ENCODE measurements around the gene GJC1. TPM values are rescaled to one million over a fixed set of nuclear protein-coding genes. Genes with fewer than 3 reads are reported as not detected.

Gene GJC1
- total RNA-seq = 54.5 to 57.1 TPM (median 54.8 TPM) in 3 replicates

DNA sequence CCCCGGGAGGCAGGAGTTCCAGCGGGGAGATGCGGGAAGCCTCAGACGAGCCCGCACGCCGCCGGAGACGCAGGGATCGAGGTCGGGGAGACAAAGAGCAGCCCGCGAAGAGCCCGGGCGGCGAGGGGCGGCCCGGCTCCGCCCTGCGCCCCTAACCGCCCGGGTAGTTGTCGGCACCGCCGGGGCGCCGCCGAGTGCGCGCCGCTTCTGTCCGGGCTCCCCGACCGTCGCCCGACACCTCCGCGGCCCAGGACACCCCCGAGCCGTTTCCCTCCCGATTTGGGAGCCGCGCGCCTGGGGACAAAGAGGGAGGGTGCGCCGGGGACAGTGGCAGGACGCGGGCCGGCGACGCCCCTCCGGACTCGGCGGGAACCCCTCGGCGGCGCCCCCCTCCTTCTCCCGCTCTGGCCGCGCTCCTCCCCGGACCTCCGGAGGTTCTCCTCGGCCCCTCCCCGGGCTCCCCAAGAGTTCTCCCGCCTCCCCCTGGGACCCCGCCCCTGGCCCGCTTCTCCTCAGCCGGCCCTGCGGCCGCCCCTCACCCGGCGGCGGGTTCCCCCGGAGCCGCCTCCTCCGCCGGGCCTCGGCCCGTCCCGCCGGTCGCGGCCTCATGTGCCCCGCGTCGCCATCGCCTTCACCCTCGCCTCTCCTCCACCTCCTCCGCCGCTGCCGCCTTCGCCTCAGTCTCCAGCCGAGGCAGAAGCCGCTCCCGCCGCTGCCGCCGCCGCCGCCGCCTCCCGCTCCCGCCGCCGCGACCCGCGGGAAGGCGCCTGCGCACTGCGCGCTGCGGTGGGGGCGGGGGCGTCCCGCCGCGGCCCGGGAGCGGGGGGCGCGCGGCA lies at the start of gene GJC1:
Gene GJC1 (minus strand): TSS at position 765 of the 836 bp plus-strand sequence. CDS start 24,470 bp downstream, outside the sequence.
- DNase-seq (ENCODE audit: low spot score in 2 of 2, unreplicated experiment in 2 of 2) = peak; percentile 41 to 71
- TF ChIP-seq, protein P1, sequence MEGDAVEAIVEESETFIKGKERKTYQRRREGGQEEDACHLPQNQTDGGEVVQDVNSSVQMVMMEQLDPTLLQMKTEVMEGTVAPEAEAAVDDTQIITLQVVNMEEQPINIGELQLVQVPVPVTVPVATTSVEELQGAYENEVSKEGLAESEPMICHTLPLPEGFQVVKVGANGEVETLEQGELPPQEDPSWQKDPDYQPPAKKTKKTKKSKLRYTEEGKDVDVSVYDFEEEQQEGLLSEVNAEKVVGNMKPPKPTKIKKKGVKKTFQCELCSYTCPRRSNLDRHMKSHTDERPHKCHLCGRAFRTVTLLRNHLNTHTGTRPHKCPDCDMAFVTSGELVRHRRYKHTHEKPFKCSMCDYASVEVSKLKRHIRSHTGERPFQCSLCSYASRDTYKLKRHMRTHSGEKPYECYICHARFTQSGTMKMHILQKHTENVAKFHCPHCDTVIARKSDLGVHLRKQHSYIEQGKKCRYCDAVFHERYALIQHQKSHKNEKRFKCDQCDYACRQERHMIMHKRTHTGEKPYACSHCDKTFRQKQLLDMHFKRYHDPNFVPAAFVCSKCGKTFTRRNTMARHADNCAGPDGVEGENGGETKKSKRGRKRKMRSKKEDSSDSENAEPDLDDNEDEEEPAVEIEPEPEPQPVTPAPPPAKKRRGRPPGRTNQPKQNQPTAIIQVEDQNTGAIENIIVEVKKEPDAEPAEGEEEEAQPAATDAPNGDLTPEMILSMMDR (IDR thresholded peaks at IDR 0.05; ENCODE audit: unreplicated experiment) = no peak
- Mint-ChIP-seq H3K4me1 (peaks cover 33% of the 10 kb centered on the region), H3K36me3 (no peaks in the 10 kb centered on the region), H3K27me3 (ENCODE audit: low read depth) (no peaks in the 10 kb centered on the region), H3K4me3 (peak within 1 kb of the TSS; percentile 86), H3K9me3 (no peaks in the 10 kb centered on the region), H3K27ac (peak within 1 kb of the TSS; percentile 87)

DNA sequence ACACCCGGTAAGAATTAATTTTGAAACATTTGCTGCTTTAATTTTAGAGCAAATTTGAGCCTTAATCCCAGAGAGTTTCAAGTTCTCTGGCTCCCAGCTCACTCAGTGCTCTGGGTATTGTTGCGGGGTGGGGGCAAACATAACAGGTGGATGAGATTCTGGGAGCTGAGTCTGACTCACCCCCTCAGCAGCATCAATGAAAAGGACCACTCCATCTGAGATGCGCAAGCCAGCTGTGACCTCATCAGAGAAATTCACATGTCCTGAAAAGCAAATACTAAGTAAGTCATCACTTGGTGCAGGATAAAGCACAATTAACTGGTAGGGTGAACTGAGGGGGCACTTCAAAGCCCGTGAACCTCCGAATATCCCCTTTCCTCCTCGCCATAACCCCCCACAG lies 49.3 kb upstream of the GJC1 start:
- TF ChIP-seq, protein P1 (IDR thresholded peaks at IDR 0.05; ENCODE audit: unreplicated experiment) = no peak
- Mint-ChIP-seq H3K27me3 (ENCODE audit: low read depth) (no peaks in the 10 kb centered on the region), H3K36me3 (peaks cover 37% of the 10 kb centered on the region), H3K27ac (no peak overlapping the region), H3K4me1 (no peaks in the 10 kb centered on the region), H3K4me3 (no peak overlapping the region), H3K9me3 (no peaks in the 10 kb centered on the region)
- DNase-seq (ENCODE audit: low spot score in 2 of 2, unreplicated experiment in 2 of 2) = no peak

DNA sequence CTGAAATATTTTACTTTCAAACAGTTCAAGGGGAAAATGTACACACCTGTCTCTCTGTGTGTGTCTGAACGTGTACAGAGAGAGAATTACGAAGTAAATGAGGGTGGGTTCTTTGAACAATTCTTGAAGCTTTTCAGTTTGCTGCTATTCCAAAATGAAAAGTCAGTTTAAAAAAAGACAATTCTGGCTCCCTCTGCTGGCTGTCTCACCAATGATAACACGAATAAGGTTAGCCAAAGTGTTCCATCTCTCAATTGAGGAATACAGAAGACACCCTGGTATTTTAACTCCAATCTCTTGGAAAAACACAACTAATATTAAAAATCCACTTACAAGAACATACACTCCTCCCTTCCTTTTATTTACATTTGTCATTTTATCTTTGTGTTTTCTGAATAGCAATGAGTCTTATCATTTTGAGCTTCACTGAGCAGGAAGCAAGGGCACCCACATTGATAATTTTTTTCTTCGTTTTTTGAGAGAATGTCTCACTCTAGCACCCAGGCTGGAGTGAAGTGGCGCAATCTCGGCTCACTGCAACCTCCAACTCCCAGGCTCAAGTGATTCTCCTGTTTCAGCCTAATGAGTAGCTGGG lies 48.6 kb upstream of the GJC1 start:
- no peak overlapping the region for H3K4me3 Mint-ChIP-seq
- peaks cover 40% of the 10 kb centered on the region for H3K36me3 Mint-ChIP-seq
- no peak overlapping the region for H3K27ac Mint-ChIP-seq
- no peaks in the 10 kb centered on the region for H3K4me1 Mint-ChIP-seq
- DNase-seq (ENCODE audit: low spot score in 2 of 2, unreplicated experiment in 2 of 2) = no peak
- H3K9me3 Mint-ChIP-seq = no peaks in the 10 kb centered on the region
- H3K27me3 Mint-ChIP-seq (ENCODE audit: low read depth) = no peaks in the 10 kb centered on the region
- TF ChIP-seq, protein P1 (IDR thresholded peaks at IDR 0.05; ENCODE audit: unreplicated experiment) = peak; percentile 53

DNA sequence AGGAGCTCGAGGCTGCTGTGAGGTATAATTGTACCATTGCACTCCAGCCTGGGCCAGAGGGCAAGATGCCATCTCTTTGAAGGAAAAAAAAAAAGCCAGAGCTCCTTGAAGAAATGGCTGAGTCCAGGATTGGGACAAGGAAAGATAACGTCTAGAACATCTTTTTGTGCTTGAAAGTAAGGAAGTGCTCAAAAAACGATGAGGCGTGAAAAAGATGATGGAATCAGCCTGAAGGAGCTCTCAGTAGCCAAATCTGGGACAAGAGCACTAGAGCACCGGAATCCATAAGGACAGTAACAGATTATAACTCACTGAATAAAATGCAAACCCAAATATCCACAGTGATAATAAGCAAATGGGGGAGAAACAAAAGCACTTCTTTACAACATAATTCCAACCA lies 47.0 kb upstream of the GJC1 start:
- peaks cover 35% of the 10 kb centered on the region for H3K36me3 Mint-ChIP-seq
- H3K4me3 Mint-ChIP-seq = no peak overlapping the region
- H3K9me3 Mint-ChIP-seq = no peaks in the 10 kb centered on the region

DNA sequence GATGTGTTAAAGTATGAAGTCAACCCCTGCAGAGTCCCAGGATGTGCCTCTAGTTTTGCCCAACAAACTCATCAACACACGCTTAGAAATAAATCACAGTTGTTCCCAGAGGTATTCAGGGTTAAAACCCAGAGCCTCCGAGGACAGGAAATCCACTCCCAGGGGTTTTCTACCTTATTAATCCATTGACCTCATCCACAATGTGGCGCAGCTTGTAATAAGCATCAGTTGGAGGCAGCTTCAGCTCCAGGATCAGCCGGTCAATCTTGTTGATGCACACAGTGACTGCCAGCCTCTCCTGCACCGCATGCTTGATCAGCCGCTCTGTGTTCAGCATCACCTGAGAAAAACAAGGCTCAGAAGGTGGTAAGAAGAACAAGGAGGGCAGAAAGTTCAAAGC lies 45.7 kb upstream of the GJC1 start:
- H3K4me3 Mint-ChIP-seq = no peak overlapping the region
- H3K9me3 Mint-ChIP-seq = no peaks in the 10 kb centered on the region
- TF ChIP-seq, protein P1 (IDR thresholded peaks at IDR 0.05; ENCODE audit: unreplicated experiment) = no peak
- H3K36me3 Mint-ChIP-seq = peaks cover 38% of the 10 kb centered on the region
- DNase-seq (ENCODE audit: low spot score in 2 of 2, unreplicated experiment in 2 of 2) = no peak
- H3K27me3 Mint-ChIP-seq (ENCODE audit: low read depth) = no peaks in the 10 kb centered on the region
- H3K4me1 Mint-ChIP-seq = no peaks in the 10 kb centered on the region
- no peak overlapping the region for H3K27ac Mint-ChIP-seq

More for the DNA sequence above, 47.0 kb upstream of the GJC1 start:
- H3K27me3 Mint-ChIP-seq (ENCODE audit: low read depth) = no peaks in the 10 kb centered on the region
- TF ChIP-seq, protein P1 (IDR thresholded peaks at IDR 0.05; ENCODE audit: unreplicated experiment) = no peak
- DNase-seq (ENCODE audit: low spot score in 2 of 2, unreplicated experiment in 2 of 2) = no peak
- H3K4me1 Mint-ChIP-seq = no peaks in the 10 kb centered on the region
- H3K27ac Mint-ChIP-seq = no peak overlapping the region
